ENCODE measurements around the gene RAPGEF5.

RAPGEF5 gene

DNA sequence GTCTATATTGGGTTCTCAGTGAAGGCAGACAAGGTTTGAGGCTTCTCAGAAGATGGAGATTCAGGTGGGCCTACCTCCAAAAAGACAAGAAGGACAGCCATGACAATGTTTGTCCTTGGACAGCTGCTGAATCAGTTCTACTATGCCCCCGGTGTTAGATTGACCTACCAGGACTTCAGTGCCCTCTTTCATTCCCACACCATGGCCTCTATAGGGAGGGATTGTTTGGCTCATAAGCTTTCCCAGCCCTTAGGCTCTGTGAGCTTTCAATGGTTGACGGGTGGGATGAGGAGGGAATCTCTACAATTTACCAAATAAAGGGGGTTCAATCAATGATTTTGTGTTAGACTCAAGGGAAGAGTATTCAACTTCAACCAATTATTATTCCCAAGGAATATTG lies 23.4 kb upstream of the RAPGEF5 start:
- H3K36me3 ChIP-seq (ENCODE audit: control insufficient read depth, insufficient read depth, low read length): no peaks in the 10 kb centered on the region
- H3K27ac ChIP-seq (ENCODE audit: insufficient read depth, low read length, poor library complexity, severe bottlenecking): no peak overlapping the region
- DNase-seq: no peak
- H3K9me3 ChIP-seq (ENCODE audit: control insufficient read depth, low read length): no peaks in the 10 kb centered on the region
- H3K4me3 ChIP-seq (ENCODE audit: insufficient read depth, low read depth, low read length, poor library complexity, severe bottlenecking): no peak overlapping the region
- H3K4me1 ChIP-seq (ENCODE audit: control insufficient read depth, insufficient read depth, low read length, poor library complexity, severe bottlenecking): no peaks in the 10 kb centered on the region
- no peaks in the 10 kb centered on the region for H3K27me3 ChIP-seq (replicated peaks; ENCODE audit: control insufficient read depth, insufficient read depth, low read length, poor library complexity, severe bottlenecking)

DNA sequence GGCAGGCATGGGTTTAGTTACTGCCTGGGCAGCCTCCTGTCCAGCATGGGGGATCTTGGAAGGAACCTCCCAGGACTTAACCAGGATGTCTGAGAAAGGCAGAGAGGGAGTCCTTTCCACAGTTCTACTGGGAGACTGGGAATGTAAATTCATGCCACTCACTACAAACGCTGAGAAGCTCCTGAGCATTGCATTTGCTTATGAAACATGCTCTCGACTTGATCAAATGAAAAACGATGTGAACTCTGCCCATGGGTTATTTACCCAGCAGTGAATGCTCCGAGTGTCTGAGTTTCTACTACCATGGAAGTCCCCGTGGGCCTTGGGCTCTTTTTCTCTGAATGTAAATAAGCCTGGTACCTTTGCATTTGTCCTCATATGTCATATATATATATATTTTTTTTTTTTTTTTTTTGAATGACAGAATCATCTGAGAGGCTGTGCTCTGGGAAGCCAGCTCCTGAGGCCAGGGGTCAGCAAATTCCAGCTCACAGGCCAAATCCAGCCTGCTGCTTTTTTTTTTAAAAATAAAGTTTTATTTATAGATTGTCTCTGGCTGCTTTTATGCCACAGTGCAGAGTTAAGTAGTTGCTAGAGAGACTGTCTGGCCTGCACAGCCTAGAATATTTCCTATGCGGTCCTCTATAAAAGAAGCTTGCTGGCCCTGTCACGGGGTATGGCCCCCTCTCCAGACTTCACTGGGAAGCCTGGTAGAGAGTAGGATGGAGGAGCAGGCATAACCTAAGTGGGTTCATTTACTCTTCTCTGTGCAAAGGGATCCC lies 21.4 kb upstream of the RAPGEF5 start:
- Histone ChIP-seq H3K4me3 (ENCODE audit: insufficient read depth, low read depth, low read length, poor library complexity, severe bottlenecking) (no peak overlapping the region), H3K27me3 (replicated peaks; ENCODE audit: control insufficient read depth, insufficient read depth, low read length, poor library complexity, severe bottlenecking) (no peaks in the 10 kb centered on the region), H3K4me1 (ENCODE audit: control insufficient read depth, insufficient read depth, low read length, poor library complexity, severe bottlenecking) (no peaks in the 10 kb centered on the region), H3K9me3 (ENCODE audit: control insufficient read depth, low read length) (no peaks in the 10 kb centered on the region), H3K27ac (ENCODE audit: insufficient read depth, low read length, poor library complexity, severe bottlenecking) (no peak overlapping the region), H3K36me3 (ENCODE audit: control insufficient read depth, insufficient read depth, low read length) (no peaks in the 10 kb centered on the region)
- no peak for DNase-seq

DNA sequence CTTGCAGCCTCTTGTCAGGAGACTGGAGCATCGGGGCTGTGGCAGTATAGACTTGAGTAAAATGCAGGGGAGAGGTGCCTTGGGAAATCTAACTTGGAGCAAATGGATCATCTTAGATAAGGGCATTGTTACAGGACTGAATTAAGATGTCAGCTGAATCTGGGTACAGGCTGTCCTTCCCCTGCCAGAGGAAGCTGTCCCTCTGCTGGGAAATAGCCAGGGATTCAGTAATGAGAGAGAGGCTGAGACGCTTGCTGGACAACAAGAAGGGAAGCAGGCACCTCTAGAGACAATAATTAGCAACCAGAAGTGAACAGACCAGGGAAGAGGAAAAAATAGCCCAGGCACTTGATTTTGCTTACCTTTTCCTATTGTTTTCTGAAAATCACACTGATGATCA lies 20.7 kb upstream of the RAPGEF5 start:
- Histone ChIP-seq H3K9me3 (ENCODE audit: control insufficient read depth, low read length) (no peaks in the 10 kb centered on the region), H3K4me1 (ENCODE audit: control insufficient read depth, insufficient read depth, low read length, poor library complexity, severe bottlenecking) (no peaks in the 10 kb centered on the region), H3K4me3 (ENCODE audit: insufficient read depth, low read depth, low read length, poor library complexity, severe bottlenecking) (no peak overlapping the region), H3K36me3 (ENCODE audit: control insufficient read depth, insufficient read depth, low read length) (no peaks in the 10 kb centered on the region), H3K27ac (ENCODE audit: insufficient read depth, low read length, poor library complexity, severe bottlenecking) (no peak overlapping the region), H3K27me3 (replicated peaks; ENCODE audit: control insufficient read depth, insufficient read depth, low read length, poor library complexity, severe bottlenecking) (no peaks in the 10 kb centered on the region)
- no peak for DNase-seq

DNA sequence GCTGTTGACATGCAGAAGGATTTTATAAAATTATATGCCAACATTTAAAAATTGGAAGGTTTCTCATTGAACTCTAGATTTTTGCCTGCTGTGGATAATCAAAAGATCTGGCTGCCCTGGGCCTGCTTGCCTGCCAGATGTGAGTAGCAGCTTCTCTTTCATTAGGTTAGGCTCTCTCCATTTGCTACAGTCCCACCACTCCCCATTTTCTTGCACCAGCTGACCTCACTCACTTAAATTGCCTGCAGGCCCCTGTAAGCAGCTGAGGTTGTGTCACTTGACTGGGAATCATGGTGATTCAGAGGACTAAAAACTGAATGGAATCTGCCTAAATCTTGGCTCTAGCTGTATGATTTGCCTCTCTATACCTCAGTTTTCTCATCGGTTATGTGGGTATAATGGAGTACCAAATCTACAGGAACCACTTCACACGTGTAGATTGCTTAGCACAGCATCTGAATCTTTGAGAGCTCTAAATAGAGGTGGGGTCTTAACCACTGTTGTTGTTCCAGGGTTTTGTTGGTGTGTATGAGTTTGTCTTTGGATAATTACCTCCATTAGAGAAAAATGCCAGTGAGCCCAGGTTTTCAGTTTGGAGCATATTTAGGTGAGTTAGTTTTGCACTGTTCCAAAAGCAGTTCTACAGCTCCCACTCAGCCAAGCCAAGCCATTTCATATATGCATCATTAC lies 18.6 kb upstream of the RAPGEF5 start:
- DNase-seq: no peak
- H3K27ac ChIP-seq (ENCODE audit: insufficient read depth, low read length, poor library complexity, severe bottlenecking): no peak overlapping the region
- H3K4me3 ChIP-seq (ENCODE audit: insufficient read depth, low read depth, low read length, poor library complexity, severe bottlenecking): no peak overlapping the region
- H3K4me1 ChIP-seq (ENCODE audit: control insufficient read depth, insufficient read depth, low read length, poor library complexity, severe bottlenecking): no peaks in the 10 kb centered on the region
- H3K36me3 ChIP-seq (ENCODE audit: control insufficient read depth, insufficient read depth, low read length): no peaks in the 10 kb centered on the region
- no peaks in the 10 kb centered on the region for H3K27me3 ChIP-seq (replicated peaks; ENCODE audit: control insufficient read depth, insufficient read depth, low read length, poor library complexity, severe bottlenecking)
- no peaks in the 10 kb centered on the region for H3K9me3 ChIP-seq (ENCODE audit: control insufficient read depth, low read length)

GRCh38 chr7:22373911-22374310 lies 17.0 kb upstream of the RAPGEF5 start:
- H3K4me1 ChIP-seq (ENCODE audit: control insufficient read depth, insufficient read depth, low read length, poor library complexity, severe bottlenecking): no peaks in the 10 kb centered on the region
- no peak for DNase-seq
- H3K27ac ChIP-seq (ENCODE audit: insufficient read depth, low read length, poor library complexity, severe bottlenecking): no peak overlapping the region
- no peaks in the 10 kb centered on the region for H3K27me3 ChIP-seq (replicated peaks; ENCODE audit: control insufficient read depth, insufficient read depth, low read length, poor library complexity, severe bottlenecking)
- no peak overlapping the region for H3K4me3 ChIP-seq (ENCODE audit: insufficient read depth, low read depth, low read length, poor library complexity, severe bottlenecking)
- no peaks in the 10 kb centered on the region for H3K9me3 ChIP-seq (ENCODE audit: control insufficient read depth, low read length)
- H3K36me3 ChIP-seq (ENCODE audit: control insufficient read depth, insufficient read depth, low read length): no peaks in the 10 kb centered on the region

DNA sequence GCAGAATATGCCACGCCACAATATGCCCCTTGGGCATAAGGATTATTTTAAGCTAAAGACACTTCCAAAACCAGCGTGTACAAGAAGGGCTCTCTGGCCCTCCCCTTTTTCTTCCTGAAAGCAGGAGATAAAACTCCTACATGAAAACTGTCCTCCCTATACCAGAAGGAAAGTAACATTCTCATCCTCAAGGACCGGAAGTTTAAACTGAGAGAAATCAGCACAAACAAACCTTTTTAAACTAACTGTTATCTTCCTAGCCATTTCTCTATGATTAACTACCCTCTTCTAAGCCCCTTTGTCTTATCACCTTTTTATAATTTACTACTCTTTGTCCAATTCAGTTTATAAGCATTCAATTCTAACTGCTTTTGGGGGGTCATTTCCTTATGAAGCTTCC lies 16.4 kb upstream of the RAPGEF5 start:
- Histone ChIP-seq H3K27ac (ENCODE audit: insufficient read depth, low read length, poor library complexity, severe bottlenecking) (no peak overlapping the region), H3K9me3 (ENCODE audit: control insufficient read depth, low read length) (no peaks in the 10 kb centered on the region), H3K36me3 (ENCODE audit: control insufficient read depth, insufficient read depth, low read length) (no peaks in the 10 kb centered on the region), H3K4me3 (ENCODE audit: insufficient read depth, low read depth, low read length, poor library complexity, severe bottlenecking) (no peak overlapping the region), H3K4me1 (ENCODE audit: control insufficient read depth, insufficient read depth, low read length, poor library complexity, severe bottlenecking) (no peaks in the 10 kb centered on the region), H3K27me3 (replicated peaks; ENCODE audit: control insufficient read depth, insufficient read depth, low read length, poor library complexity, severe bottlenecking) (no peaks in the 10 kb centered on the region)
- no peak for DNase-seq

DNA sequence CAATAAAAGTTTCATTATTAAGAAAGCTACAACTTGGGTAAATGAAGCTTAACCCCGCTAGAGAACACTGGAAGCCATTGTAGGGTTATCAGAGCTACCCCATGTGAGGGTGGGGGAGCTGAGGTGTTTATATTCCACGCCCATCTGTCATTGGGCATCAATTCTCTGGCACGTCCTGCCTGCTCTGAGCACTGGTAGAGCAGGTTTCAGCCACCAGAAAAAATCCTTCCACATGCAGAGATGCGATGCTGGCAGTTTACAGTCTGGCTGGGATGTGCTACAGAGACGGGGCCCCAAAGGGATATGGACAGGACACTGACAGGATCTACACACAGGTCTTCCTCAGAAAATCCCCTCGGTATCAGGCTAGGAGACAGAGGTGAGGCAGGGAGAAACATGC lies 15.9 kb upstream of the RAPGEF5 start:
- no peaks in the 10 kb centered on the region for H3K36me3 ChIP-seq (ENCODE audit: control insufficient read depth, insufficient read depth, low read length)
- no peak overlapping the region for H3K4me3 ChIP-seq (ENCODE audit: insufficient read depth, low read depth, low read length, poor library complexity, severe bottlenecking)
- H3K27me3 ChIP-seq (replicated peaks; ENCODE audit: control insufficient read depth, insufficient read depth, low read length, poor library complexity, severe bottlenecking): no peaks in the 10 kb centered on the region
- H3K4me1 ChIP-seq (ENCODE audit: control insufficient read depth, insufficient read depth, low read length, poor library complexity, severe bottlenecking): no peaks in the 10 kb centered on the region
- no peaks in the 10 kb centered on the region for H3K9me3 ChIP-seq (ENCODE audit: control insufficient read depth, low read length)
- DNase-seq: no peak
- no peak overlapping the region for H3K27ac ChIP-seq (ENCODE audit: insufficient read depth, low read length, poor library complexity, severe bottlenecking)

DNA sequence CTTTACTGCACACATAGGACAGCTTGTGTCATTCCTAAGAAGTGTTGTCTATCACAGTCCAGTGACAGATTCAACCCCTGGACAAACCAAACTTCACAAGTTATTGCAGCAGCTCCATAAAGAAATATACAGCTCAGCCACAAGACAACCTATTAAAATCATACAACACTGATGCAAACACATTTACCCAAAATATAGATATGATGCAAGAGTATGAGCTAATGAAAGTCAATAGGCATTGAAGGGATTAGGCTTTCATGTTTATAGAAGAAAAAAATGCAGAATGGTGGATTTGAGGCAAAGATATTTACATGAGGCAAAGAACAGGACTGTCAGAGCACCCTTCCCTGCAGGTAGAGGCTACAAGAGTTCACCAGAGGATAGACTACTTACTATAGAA lies 14.9 kb upstream of the RAPGEF5 start:
- Histone ChIP-seq H3K36me3 (ENCODE audit: control insufficient read depth, insufficient read depth, low read length) (no peaks in the 10 kb centered on the region), H3K4me1 (ENCODE audit: control insufficient read depth, insufficient read depth, low read length, poor library complexity, severe bottlenecking) (no peaks in the 10 kb centered on the region), H3K27me3 (replicated peaks; ENCODE audit: control insufficient read depth, insufficient read depth, low read length, poor library complexity, severe bottlenecking) (no peaks in the 10 kb centered on the region), H3K27ac (ENCODE audit: insufficient read depth, low read length, poor library complexity, severe bottlenecking) (no peak overlapping the region), H3K9me3 (ENCODE audit: control insufficient read depth, low read length) (no peaks in the 10 kb centered on the region), H3K4me3 (ENCODE audit: insufficient read depth, low read depth, low read length, poor library complexity, severe bottlenecking) (no peak overlapping the region)
- no peak for DNase-seq

DNA sequence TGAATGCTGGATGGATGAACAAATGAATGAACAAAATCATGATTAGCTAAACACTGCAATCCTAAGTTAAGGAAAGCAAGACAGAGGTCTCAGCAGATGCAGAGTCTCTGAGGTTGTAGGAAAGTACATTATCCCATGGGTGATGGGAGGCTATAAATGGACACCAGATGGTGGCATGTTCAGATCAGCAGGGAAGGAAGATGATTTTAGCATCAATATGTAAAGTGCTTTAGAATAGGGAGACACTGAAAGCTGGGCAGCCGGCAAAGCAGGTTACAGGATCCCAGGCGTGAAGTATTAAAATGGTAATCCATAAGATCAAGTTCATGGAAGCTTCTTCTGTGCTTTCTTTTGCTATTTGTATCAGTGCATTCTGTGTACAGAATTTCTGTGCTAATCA lies 7.9 kb upstream of the RAPGEF5 start:
- H3K27ac ChIP-seq (ENCODE audit: insufficient read depth, low read length, poor library complexity, severe bottlenecking): no peak overlapping the region
- H3K4me1 ChIP-seq (ENCODE audit: control insufficient read depth, insufficient read depth, low read length, poor library complexity, severe bottlenecking): no peaks in the 10 kb centered on the region
- no peaks in the 10 kb centered on the region for H3K36me3 ChIP-seq (ENCODE audit: control insufficient read depth, insufficient read depth, low read length)
- H3K9me3 ChIP-seq (ENCODE audit: control insufficient read depth, low read length): no peaks in the 10 kb centered on the region
- H3K4me3 ChIP-seq (ENCODE audit: insufficient read depth, low read depth, low read length, poor library complexity, severe bottlenecking): no peak overlapping the region
- DNase-seq: no peak
- H3K27me3 ChIP-seq (replicated peaks; ENCODE audit: control insufficient read depth, insufficient read depth, low read length, poor library complexity, severe bottlenecking): no peaks in the 10 kb centered on the region

DNA sequence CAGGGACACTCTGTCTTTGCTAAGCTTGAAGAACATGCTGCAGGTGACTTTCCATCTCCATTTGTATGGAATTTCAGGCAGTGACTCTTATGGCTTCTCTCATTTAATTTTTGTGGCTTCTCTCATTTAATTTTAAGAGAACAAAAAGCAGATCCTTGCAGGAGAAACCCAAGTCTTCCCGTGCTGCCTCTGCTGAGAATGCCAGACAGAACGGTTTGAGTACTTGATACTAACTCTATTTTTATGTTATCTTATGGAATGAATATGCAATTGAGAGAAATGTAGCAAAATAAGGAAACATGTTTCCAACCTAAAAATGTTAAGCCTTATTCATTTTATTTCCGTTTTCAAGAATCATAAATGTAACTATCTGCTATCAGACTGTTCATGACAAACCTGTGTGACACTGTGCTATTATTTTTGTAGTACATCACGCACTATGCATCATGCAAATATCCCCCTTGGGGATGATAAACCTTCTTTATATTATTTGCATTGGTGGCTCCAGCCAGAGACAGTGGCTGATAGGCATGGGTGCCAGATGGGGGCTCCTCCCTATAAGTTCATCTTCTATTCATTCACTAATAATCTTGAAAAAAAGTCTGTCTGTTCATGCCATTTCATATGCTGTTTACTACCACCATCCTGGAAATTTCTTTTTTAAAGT lies 6.9 kb upstream of the RAPGEF5 start:
- Histone ChIP-seq H3K27me3 (replicated peaks; ENCODE audit: control insufficient read depth, insufficient read depth, low read length, poor library complexity, severe bottlenecking) (no peaks in the 10 kb centered on the region), H3K4me3 (ENCODE audit: insufficient read depth, low read depth, low read length, poor library complexity, severe bottlenecking) (no peak overlapping the region), H3K9me3 (ENCODE audit: control insufficient read depth, low read length) (no peaks in the 10 kb centered on the region), H3K36me3 (ENCODE audit: control insufficient read depth, insufficient read depth, low read length) (no peaks in the 10 kb centered on the region), H3K27ac (ENCODE audit: insufficient read depth, low read length, poor library complexity, severe bottlenecking) (no peak overlapping the region), H3K4me1 (ENCODE audit: control insufficient read depth, insufficient read depth, low read length, poor library complexity, severe bottlenecking) (no peaks in the 10 kb centered on the region)
- no peak for DNase-seq

Data from effector memory CD4-positive, alpha-beta T cell (primary cell).